ENCODE data around the gene ASTL. TPM values are rescaled to one million over a fixed set of nuclear protein-coding genes. Genes with fewer than 3 reads are reported as not detected.

The ASTL gene
- total and polyA plus RNA-seq, 2 of the 13 experiments (the other 11 are each of a cell fraction or from before 2014, with no cell fraction given), result not detected

- Histone ChIP-seq H3K27ac (ENCODE audit: extremely low read length, insufficient read depth, low read length) (no peak overlapping the region), H4K20me1 (ENCODE audit: insufficient read depth, low read length) (no peaks in the 10 kb centered on the region), H2AFZ (ENCODE audit: low read length) (no peak overlapping the region), H3K4me2 (ENCODE audit: low read depth, low read length) (no peak overlapping the region), H3K9ac (ENCODE audit: insufficient read depth, low read depth, low read length) (no peak overlapping the region), H3K4me3 (replicated peaks in 1 of 3; ENCODE audit: insufficient read depth in 1 of 3, low read depth in 2 of 3, low read length in 3 of 3) (no peak overlapping the region), H3K4me1 (ENCODE audit: insufficient read depth, low read length) (peaks cover 30% of the 10 kb centered on the region), H3K9me3 (ENCODE audit: low read length) (no peaks in the 10 kb centered on the region), H3K79me2 (ENCODE audit: insufficient read depth, low read length) (no peaks in the 10 kb centered on the region), H3K27me3 (ENCODE audit: control insufficient read depth in 1 of 2, insufficient read depth in 2 of 2, low read length in 2 of 2) (peaks cover 5 to 11% of the 10 kb centered on the region in 2 experiments; a peak in 1 of 5 replicates), H3K36me3 (replicated peaks in 1 of 2; ENCODE audit: control insufficient read depth in 1 of 2, insufficient read depth in 2 of 2, low read length in 2 of 2) (no peaks in the 10 kb centered on the region)
- POLR2A ChIA-PET, result no interaction called here
- in situ Hi-C loops (cut with HindIII; ENCODE audit: extremely low pct_ligation_motif_present, low pct_unique_long_range_greater_than_20kb) (loop anchor here (25.0 kb wide), 2 partner anchors 93 to 268 kb away; no protein-coding TSS in a partner anchor), intact Hi-C loops (cut with micrococcal nuclease; ENCODE audit: unreplicated experiment) (no loop called here)
- ATAC-seq, result no peak
- no TSS peak for BruUV-seq (replicated peaks)
- FAIRE-seq, result no peak
- 29% methylated on average over 3 of the region's 3 CpGs for WGBS (ENCODE audit: low lambda C conversion rate)
- CTCF ChIA-PET (ENCODE audit: low intra/inter-chr PET ratio, low total read pairs), result no interaction called here
- DNase-seq (ENCODE audit: low spot score), result no peak
- no peak for TF ChIP-seq RNF219 (CRISPR knock-in tag; IDR thresholded peaks at IDR 0.05)
- no peak for TF ChIP-seq ZNF142 (CRISPR knock-in tag; IDR thresholded peaks at IDR 0.05)
- no peak for TF ChIP-seq MXD3 (CRISPR knock-in tag; IDR thresholded peaks at IDR 0.05)
- no peak for TF ChIP-seq RARA (CRISPR knock-in tag; IDR thresholded peaks at IDR 0.05)
- no peak for TF ChIP-seq IKZF5 (CRISPR knock-in tag; IDR thresholded peaks at IDR 0.05)
- TF ChIP-seq ZBTB37 (CRISPR knock-in tag; IDR thresholded peaks at IDR 0.05), result no peak
- TF ChIP-seq HMGXB4 (CRISPR knock-in tag; IDR thresholded peaks at IDR 0.05; ENCODE audit: borderline replicate concordance in 1 of 2, low read depth in 1 of 2), result no peak
- no peak for TF ChIP-seq ZNF136 (CRISPR knock-in tag; IDR thresholded peaks at IDR 0.05; ENCODE audit: low read depth)
Measured at GRCh38 chr2:96105152-96105915, 33.0 kb downstream of the ASTL start.
